GM11168 (cell line): ENCODE data around the gene CAPN14.

Source experiments
- in situ Hi-C: fragments of 300-500 bp; cut with MboI; formaldehyde crosslinking; loops from one replicate; pipeline ENCODE4 v1.12.0; 2022; ENCODE audit warnings: low sequenced_read_pairs; ENCODE audit not compliant: unreplicated experiment

The CAPN14 gene, protein sequence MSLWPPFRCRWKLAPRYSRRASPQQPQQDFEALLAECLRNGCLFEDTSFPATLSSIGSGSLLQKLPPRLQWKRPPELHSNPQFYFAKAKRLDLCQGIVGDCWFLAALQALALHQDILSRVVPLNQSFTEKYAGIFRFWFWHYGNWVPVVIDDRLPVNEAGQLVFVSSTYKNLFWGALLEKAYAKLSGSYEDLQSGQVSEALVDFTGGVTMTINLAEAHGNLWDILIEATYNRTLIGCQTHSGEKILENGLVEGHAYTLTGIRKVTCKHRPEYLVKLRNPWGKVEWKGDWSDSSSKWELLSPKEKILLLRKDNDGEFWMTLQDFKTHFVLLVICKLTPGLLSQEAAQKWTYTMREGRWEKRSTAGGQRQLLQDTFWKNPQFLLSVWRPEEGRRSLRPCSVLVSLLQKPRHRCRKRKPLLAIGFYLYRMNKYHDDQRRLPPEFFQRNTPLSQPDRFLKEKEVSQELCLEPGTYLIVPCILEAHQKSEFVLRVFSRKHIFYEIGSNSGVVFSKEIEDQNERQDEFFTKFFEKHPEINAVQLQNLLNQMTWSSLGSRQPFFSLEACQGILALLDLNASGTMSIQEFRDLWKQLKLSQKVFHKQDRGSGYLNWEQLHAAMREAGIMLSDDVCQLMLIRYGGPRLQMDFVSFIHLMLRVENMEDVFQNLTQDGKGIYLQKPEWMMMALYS

DNA sequence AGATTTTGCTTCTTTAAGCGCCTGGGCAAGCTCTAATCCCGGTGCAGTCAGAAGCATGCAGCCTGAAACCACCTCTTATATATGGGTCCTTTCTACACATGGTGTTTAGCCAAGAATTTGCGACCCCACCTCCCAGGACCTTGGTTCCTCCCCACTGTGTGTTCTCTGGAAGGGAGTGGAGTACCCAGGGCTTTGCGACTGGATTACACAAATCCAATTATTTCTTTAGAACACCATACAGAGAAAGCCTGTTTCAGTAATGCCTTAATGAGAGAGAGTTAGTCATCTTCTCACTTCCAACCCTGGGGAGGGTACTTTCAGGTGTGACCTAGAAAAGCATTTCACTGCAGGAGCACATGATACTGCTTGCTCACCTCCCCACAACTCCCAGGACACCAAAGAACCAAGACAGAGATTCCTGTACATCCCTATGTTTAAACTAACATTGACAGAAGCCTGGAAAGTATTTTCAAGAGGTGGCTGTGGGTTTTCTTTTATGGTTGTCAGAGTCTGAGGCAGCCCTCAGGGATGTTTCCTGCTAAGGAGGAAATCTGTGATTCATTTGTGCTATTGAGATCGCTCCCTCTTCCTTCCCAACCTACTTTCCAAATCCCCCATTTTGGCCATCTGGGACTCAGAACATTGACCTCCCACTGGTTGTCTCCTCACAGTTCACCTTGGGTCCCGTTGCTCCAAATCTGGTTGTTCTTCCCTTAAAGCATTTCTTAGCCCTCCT lies at the start of gene CAPN14:
CAPN14 (minus strand) TSS at position 51 of the 736 bp plus-strand sequence. CDS start 12,068 bp downstream, outside the sequence.
- in situ Hi-C loops = no loop called here

DNA sequence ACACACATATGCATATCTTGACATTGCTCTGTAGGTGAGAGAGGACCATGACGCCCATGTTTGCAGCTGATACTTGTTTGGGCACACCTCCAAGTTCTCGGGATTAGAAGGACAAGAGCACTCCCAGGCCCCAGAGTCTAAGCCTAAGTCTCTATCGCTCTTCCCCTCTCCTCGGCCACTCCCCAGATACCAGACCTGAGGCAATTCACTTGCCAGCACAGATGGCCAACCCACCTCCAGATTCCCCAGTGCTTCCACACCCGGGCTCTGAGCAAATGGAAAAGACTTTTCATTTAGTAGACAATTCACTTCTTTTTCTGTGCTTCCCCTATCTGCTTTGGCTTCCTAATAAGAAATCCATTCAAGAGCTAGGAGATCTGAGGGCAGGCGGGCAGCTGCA lies 49.5 kb upstream of the CAPN14 start:
- in situ Hi-C loops = no loop called here

DNA sequence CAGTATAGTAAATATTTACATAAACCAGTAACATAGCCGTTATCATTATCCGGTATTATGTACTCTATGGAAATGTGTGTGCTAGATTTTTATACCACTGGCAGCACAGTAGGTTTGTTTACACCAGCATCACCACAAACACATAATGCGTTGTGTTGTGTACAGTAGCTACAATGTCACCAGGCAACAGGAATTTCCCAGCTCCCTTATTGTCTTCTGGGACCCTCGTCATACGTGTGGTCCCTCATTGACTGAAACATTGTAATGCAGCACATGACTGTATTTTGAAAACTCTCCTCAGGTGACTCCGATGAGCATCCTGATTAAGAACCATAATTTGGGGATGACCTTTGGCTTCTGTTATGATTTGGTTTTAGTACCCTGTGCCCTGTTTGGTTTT lies 47.9 kb upstream of the CAPN14 start:
- in situ Hi-C loops = no loop called here

DNA sequence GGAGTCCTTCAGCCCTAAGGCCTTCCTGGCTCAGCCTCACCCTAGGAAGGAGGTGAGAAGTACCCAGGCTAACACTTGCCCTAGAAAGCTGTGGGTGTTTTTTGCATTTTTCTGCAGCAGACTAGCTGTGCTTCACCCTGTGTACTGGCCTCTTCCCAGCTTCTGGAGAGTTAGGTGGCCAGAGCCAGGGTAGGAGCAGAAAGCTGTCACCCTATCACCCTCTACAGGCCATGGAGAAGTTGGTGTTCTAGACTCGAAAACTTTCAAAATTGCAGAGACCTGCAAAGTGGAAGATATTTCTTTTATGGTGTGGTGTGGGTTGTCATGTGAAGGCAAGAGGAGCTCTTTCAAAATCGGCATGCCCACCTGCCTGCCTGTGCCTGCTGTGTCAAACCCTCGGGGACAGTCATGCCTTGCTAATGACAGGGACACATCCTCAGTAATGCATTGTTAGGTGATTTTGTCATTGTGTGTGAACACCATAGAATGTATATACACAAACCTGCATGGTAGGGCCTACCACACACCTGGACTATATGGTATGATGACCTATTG lies 46.4 kb upstream of the CAPN14 start:
- in situ Hi-C loops = no loop called here

DNA sequence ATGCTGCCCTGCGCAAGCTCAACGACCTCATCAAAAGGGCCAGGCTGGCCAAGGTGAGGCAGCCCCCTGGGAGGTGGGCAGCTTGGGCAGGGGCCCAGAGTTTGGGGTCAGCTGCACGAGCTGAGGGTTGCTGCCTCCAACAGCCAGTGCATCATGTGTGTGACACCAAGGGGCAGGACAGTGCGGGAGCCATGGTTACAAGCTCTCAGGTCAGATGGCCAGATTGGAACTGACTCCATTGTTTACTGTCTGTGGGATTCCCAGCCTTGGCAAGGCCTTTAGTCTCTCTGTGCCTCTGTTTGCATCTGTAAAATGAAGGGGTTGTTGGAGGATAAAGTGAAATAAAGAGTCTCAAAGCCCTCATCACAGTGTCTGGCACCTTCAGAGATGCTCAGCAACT lies 43.6 kb upstream of the CAPN14 start:
- in situ Hi-C loops = no loop called here

DNA sequence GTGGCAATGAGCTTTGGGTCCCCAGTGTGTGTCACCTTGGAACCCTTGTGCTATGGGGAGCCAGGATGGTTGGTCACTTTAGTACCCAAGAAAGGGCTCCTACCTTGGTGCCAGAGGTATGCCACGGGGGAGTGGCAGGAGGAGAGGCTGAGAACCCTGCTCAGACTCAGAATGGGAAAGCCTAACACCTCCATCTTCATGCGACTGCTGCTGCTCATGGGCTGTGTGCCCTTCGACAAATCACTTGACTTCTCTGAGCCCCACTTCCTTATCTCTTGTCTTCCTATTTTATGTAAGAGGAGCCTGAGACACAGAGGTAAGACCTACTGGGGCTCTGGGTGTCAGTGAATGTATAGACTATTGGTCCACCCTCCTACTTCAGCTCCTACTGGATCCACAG lies 41.8 kb upstream of the CAPN14 start:
- in situ Hi-C loops = no loop called here

DNA sequence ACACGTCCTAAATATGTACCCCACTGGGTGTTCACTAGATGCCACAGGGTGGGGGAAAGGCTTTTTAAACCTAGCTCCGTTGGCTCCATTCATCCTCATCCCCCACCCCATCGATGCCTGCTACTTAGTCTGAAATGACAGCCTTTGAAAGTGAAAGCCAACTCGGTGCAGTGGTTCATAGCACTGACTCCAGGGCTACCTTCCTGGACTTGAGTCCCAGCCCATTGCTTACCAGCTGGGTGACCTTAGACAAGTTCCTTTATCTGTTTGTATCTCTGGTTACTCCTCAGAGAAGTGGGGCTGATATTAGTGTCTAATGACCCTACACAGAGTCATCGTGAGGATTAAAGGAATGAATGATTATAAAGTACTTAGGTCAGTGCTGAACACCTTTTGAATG lies 41.0 kb upstream of the CAPN14 start:
- in situ Hi-C loops = no loop called here

DNA sequence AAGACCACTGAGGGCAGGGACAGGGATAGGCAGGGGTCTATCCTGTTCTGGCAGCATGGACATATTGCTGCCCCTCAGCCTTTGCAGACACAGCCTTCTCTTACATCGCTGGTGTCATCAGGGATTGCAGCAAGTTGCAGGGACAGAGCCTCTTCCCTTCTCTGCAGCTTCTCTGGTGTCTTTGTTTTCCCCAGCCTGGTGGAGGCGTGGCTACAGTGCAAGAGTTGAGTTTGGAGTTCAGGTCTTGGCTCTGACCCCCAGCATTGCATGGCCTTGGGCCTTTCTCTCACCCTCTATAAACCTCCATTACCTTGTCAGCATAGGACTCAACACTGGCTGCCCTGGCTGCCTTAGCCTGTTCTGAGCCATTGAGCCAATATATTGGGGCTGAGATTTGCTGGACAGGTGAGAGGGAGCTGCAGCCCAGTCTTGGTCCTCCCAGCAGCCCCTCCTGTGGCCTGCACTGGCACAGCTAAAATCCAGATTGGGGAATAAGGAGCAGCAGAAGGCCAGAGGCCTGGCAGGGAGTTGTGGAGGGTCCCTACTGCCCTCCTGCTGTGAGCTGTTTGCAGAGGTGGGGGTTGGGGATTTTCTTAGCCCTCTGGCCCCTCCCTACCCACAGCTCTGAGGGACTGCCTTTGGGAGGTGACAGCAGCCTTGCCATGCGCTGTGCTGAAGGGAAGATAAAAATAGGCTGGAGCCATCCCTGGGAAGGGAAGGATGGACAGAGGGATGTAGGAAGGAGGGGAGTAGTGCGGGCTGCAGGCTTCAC lies 39.5 kb upstream of the CAPN14 start:
- in situ Hi-C loops = no loop called here

DNA sequence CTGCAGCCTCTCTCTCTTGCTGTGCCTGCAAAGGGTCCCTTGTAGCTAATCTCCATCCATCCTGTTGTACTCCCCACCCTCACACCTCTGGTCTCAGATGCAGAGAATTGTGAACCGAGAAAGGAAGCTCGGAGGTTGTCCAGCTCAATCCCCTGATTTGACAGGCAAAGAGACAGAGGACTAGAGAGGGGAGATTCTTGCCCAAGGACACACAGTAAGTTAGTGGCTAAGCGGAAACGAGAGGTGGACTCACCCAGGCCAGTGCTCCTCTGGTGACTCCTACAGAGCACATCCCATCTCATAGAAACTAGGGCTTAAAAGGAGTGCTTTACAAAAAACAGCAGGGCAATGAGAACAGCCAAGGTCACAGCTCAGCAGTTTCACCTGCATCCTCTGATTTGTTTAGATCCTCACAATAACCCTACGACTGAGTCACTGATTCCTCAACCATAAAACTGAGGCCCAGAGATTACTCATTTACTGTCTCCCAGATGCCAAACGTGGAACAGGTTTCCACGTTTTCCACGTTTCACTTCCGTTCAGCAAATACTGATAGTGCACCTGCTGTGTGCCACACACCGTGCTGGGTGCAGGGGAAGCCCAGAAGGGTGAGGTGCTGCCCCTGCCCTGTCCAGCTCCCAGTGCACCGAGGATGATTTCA lies 38.7 kb upstream of the CAPN14 start:
- in situ Hi-C loops = no loop called here

DNA sequence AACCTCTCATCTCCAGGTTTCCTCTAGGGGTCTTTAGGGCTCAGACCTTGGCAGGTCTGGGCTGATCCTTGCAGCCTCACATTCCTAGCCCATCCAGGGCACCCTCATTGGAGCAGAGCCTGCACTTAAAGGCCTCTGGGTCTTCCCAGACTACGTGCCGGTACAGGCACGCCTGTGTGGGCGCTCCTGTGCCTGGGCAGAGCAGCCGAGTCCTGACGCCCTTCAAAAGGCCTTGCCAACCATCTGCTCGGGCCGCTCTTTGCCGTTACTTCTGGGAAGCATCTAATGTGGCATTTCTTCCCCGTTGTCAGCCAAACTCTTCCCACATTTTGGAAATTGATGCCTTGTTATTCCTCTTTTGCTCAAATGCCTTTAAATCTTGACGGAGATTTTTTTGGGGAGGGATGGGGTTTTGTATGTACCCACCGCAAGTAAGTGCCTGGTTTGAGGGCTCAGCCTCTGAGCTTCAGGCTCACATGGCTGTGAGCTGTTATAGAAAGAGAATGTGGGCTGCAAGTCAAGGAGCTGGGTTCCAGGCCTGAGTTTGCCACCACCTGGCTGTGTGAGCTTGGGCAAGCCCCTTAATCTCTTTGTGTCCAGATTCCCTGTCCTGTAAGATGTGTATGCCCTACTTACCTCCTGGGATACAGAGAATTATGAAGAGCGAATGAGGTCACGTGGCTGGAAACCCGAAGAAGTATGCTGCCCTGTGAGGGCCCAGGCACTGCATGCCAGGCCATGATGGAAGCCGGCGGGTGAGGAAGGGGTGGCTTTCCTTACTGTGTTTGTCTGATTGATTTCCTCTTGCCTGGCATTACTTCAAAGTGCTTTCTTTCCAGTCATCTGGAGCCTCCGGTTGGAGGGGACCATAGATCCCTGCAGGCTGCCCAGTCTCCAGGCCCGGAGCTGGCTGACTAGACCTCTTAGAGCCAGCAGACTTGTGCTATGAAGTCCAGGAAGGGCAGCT lies 37.2 kb upstream of the CAPN14 start:
- in situ Hi-C loops = no loop called here

DNA sequence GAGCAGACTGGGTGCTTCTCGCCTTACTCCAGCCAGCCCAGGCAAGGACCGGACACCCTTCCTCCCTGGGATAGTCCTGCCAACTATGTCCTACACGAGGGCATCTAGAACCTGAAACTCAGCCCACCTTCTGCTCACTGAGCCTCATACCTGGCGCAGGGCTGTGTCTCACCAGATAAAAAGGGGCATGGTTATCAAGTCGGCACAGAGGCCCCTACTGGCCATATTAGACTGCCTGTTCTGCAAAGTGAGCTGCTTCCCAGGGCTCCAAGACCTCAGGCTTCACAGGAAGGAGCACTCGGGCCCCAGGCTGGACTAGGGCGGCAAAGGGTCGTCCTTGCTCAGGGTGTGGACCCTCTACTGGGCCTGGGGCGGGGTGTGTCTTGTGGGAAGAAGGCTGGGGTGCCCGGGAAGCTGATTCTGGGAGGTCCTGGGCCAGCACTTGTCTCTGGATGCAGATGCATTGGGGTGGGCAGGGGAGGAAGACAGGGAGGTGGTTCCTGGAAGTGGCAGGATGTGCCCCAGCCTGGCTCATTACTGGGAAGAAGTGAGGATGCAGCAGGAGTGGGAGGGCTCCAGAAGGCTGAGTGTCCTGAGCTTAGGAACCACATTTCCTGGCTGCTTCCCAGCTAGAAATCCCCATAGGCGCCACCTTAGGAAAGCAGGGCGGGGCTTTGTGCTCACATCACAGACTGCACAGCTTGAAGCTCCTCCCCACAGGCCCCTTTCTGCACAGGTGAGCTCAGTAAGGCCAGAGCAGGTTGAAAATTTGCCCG lies 36.2 kb upstream of the CAPN14 start:
- in situ Hi-C loops = no loop called here

DNA sequence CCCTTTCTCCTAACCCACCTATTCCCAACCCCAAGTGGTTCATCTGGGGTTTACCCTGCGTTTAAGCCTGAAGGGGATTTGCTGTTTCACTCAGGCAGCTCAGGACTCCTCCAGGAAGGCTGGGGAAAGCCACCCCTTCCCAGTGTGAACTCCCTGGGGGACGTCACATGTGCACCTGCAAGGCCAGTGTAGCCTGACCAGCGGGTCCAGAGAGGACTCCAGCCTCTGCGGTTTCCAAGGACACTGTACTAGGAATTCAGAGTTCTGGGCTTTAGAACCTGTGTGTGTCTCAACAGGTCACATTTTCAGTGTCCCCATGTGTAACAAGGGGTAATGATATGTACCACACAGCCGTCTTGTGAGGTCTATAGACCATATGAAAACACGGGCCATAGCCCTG lies 34.5 kb upstream of the CAPN14 start:
- in situ Hi-C loops = no loop called here

DNA sequence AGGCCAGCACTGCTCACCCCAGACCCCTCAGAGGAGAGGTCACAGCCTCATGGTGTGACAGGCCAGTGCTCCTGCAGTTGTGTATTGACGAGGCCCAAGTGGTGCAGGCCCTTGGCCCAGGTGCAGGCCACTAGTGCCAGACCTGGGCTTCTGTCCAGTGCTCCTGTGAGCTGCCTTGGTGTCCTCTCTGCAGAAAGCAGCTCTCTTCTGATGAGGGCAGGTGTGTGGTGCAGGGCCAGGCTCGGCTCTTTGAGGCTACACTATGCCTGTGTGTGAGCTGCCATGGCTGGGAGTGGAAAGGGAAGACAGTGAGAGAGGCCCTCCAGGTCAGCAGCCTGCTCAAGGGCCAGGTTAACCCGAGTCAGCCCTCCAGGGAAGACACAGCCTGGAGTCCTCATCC lies 33.7 kb upstream of the CAPN14 start:
- in situ Hi-C loops = no loop called here

DNA sequence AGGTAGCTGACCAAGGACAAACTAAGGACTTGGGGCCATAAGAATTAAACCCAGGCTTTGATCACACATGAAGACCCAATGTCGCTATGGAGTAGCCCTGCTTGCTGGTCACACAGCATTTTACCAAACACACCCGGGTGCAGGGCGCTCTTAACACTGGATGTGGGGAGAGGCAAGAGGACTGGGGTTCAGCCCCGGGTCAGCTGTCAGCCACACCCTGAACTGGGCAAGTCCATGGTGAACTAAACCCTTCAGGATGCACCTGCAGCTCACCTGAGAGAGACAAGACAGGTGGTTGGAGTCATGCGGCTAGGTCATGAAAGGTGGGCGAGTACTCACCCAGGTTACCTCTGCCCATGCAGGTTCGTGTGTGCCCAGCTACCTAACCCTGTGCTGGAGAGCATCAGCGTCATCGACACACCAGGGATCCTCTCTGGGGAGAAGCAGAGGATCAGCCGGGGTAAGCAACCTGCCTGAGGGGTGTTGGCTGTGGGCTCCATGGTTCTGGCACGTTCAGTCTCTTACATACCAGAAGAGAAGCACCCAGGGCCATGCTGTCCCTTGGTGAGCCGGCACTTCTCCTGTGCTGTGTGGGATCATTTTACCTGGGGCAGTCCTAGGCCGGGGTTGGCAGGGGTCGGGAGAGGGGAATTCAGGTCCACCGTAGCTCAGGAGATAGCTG lies 31.8 kb upstream of the CAPN14 start:
- in situ Hi-C loops = no loop called here

DNA sequence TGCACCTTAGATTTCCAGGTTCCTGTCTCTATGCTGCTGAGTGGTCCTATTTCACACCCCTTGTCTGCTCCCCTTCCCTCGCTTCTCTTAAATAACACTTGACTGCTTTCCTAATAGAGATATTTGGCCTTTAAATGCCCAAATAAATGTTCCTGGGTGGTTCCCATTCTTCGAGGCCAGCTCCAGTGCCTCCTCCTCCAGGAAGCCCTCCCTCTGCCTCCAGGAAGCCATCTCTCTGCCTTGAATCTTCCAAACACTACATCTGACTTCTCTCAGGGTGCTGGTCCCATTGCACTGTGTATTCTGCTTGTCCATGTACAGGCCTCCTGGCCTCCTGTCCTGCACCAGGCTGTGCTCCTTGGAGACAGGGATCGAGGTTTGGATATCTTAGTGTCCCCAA lies 30.8 kb upstream of the CAPN14 start:
- in situ Hi-C loops = no loop called here

DNA sequence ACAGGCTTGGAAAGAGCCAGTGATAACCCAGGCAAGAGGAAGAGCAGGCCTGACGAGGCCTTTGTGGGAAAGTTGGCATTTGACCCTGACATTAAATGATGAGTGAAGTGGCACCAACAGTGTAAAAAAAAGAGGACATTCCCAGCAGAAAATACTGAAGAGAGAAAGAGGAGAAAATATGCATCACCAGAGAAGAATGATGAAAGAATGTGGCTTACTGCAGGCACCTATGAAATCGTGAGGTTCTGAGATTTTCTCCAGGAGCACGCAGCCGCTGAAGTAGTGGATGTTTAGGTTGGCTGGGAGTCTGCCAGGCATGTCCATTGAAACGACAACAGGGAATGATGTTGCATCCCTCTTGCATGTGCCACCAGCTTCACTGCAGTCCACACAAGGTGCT lies 30.4 kb upstream of the CAPN14 start:
- in situ Hi-C loops = no loop called here

DNA sequence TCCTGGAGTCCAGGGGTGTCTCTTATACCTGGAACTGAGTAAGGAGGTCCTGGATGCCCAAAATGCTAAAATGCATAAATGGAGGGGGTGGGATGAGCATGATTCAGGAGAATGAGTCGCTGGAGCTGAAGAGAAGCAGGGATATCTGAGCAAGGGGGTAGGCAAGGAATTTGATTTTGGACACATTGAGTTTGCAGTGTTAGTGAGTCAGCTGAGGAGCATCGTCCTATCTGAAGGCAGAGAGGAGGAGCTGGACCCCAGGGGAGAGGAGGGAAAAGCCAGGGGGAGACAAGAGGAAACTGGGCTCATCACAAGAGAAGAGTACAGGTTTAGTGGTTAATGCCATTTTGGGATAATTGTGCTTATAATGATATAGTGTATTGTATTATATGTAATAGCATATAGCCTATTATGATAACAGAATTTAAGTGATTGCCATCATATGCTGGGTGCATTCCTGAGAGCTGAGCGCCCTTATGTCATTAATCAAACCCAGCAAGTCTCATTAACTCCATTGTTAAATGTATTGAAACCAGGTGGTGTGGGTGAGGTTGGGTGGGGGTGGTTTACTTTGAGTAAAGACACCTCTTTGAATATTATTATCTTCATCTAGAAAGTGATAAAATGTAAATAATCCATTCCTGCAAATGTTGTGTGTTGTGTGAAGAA lies 29.0 kb upstream of the CAPN14 start:
- in situ Hi-C loops = no loop called here
